NT2/D1 (cell line): ENCODE results near the gene NOP14.

Source experiments
- SUZ12 ChIP-seq: IDR thresholded peaks from 2 replicates; pipeline ENCODE4 v1.6.1; 2011; ENCODE audit not compliant: insufficient read length, insufficient read depth; ENCODE audit errors: extremely low read depth
- ZNF274 ChIP-seq: IDR thresholded peaks from 2 replicates; pipeline ENCODE4 v1.6.1; 2011; ENCODE audit warnings: mild to moderate bottlenecking, low read depth, low read length

GRCh38 chr4:2962614-2963174 lies 512 bp downstream of the NOP14 start:
- TF ChIP-seq SUZ12: no peak
- TF ChIP-seq ZNF274: no peak
